Gastrocnemius medialis (tissue), 4 donors: ENCODE results near the gene TLX2. TPM values are rescaled to one million over a fixed set of nuclear protein-coding genes. Genes with fewer than 3 reads are reported as not detected.

Experiments
- ATAC-seq, 2 donors: fragments of 150-250 bp; one replicate each; pipeline ENCODE4 v1.9.1; 2016
- DNase-seq, 2 donors: peaks; one replicate each; pipeline ENCODE4 v3.0.0-alpha.2; 2019
- H3K27ac ChIP-seq, 4 donors: fragments of 200-600 bp; sonication (generic); 1 replicate in 1 of 4; 2 replicates in 3 of 4; pipeline ENCODE4 v1.5.1; 2016 to 2018; ENCODE audit warnings: mild to moderate bottlenecking in 2 of 4, moderate library complexity in 1 of 4
- H3K27me3 ChIP-seq, 3 donors: fragments of 200-600 bp; sonication (generic) in 2 of 3; 1 replicate in 1 of 3; 2 replicates in 2 of 3; pipeline versions ENCODE4 v1.5.1 to v1.6.0; 2016 to 2019; ENCODE audit warnings: mild to moderate bottlenecking in 1 of 3, moderate library complexity in 1 of 3
- H3K36me3 ChIP-seq, 2 donors: fragments of 200-600 bp; sonication (generic) in 1 of 2; one replicate each; pipeline ENCODE4 v1.5.1; 2017 to 2018
- H3K4me1 ChIP-seq, 2 donors: fragments of 200-600 bp; sonication (generic) in 1 of 2; one replicate each; pipeline ENCODE4 v1.5.1; 2016 to 2017; ENCODE audit warnings: mild to moderate bottlenecking in 2 of 2
- H3K4me3 ChIP-seq, 4 donors: fragments of 200-600 bp; sonication (generic) in 3 of 4; 1 replicate in 1 of 4; 2 replicates in 3 of 4; pipeline ENCODE4 v1.5.1; 2016 to 2019; ENCODE audit warnings: mild to moderate bottlenecking in 2 of 4
- H3K9me3 ChIP-seq, 3 donors: fragments of 200-600 bp; sonication (generic) in 2 of 3; 1 replicate in 1 of 3; 2 replicates in 2 of 3; pipeline ENCODE4 v1.5.1; 2016 to 2019
- CTCF ChIP-seq, 5 experiments: fragments of 450-650 bp in 3 of 5; fragments of 200-600 bp in 2 of 5; sonication (generic) in 2 of 5; IDR thresholded peaks in 4 of 5; conservative IDR thresholded peaks in 1 of 5; 1 replicate in 4 of 5; 2 replicates in 1 of 5; pipeline ENCODE4 v1.5.1; 2016 to 2019; ENCODE audit warnings: antibody characterized with exemption in 5 of 5, mild to moderate bottlenecking in 3 of 5, moderate library complexity in 3 of 5
- POLR2A ChIP-seq, 2 donors: fragments of 450-650 bp; IDR thresholded peaks; one replicate each; pipeline ENCODE4 v1.6.1; 2017; ENCODE audit warnings: antibody characterized with exemption in 2 of 2, mild to moderate bottlenecking in 2 of 2, moderate library complexity in 2 of 2
- in situ Hi-C, 4 donors: fragments of 200-750 bp; cut with MboI; loops; one replicate each; pipeline versions ENCODE4 v1.15.0 to v1.8.0; 2017; ENCODE audit warnings: low sequenced_read_pairs in 4 of 4
- intact Hi-C: fragments of 100-400 bp; cut with DNase I; formaldehyde crosslinking; loops from one replicate; pipeline ENCODE4 v1.15.1; 2023; ENCODE audit warnings: low total_unique reads
- total RNA-seq, 4 donors: library from RNA; depleted of rRNA; stranded (reverse); fragments of >200 nt; gene quantifications; one replicate each; pipeline versions ENCODE4 v1.1.0 to v1.2.3, GENCODE V29; 2016

Gene TLX2
- total RNA-seq, 4 donors from 2014 or later = not detected

GRCh38 chr2:74472945-74473258 lies 41.3 kb upstream of the TLX2 start:
- intact Hi-C loops = loop anchor here (1.0 kb wide), 2 partner anchors 9 to 19 kb away; partner anchors contain the start of gene CCDC142
- H3K27me3 ChIP-seq = no peaks in the 10 kb centered on the region

GRCh38 chr2:74474481-74474880 lies 39.8 kb upstream of the TLX2 start:
- DNase-seq = no peak
- H3K4me3 ChIP-seq = no peak overlapping the region

More at GRCh38 chr2:74472945-74473258, 41.3 kb upstream of the TLX2 start:
- Histone ChIP-seq H3K4me1 (peaks cover 20 to 25% of the 10 kb centered on the region in 2 donors), H3K9me3 (no peaks in the 10 kb centered on the region), H3K4me3 (peak overlapping the region; percentile 67 to 88 (median 79)), H3K27ac (peak overlapping the region; percentile 79 to 90 (median 87)), H3K36me3 (peaks cover 0 to 25% of the 10 kb centered on the region in 2 donors)
- TF ChIP-seq CTCF (IDR thresholded peaks at IDR 0.05 in 4 of 5, conservative IDR thresholded peaks at IDR 0.05 in 1 of 5) (no peak), POLR2A (IDR thresholded peaks at IDR 0.05) (no peak)
- ATAC-seq (peak in 1 of 2 donors; percentile 15), DNase-seq (no peak)
- in situ Hi-C loops = loop anchor here in 1 of 4 donors (25.0 kb wide), 1 partner anchor 364 kb away; the partner anchor contains the start of gene HK2

GRCh38 chr2:74474899-74475298 lies 39.4 kb upstream of the TLX2 start:
- Histone ChIP-seq H3K4me3 (no peak overlapping the region), H3K36me3 (peaks cover 0 to 36% of the 10 kb centered on the region in 2 donors), H3K27ac (no peak overlapping the region), H3K4me1 (peaks cover 20 to 25% of the 10 kb centered on the region in 2 donors), H3K27me3 (no peaks in the 10 kb centered on the region), H3K9me3 (no peaks in the 10 kb centered on the region)
- in situ Hi-C loops = loop anchor here in 1 of 4 donors (25.0 kb wide), 1 partner anchor 362 kb away; the partner anchor contains the start of gene HK2
- DNase-seq (no peak), ATAC-seq (no peak)
- TF ChIP-seq CTCF (IDR thresholded peaks at IDR 0.05 in 4 of 5, conservative IDR thresholded peaks at IDR 0.05 in 1 of 5) (no peak), POLR2A (IDR thresholded peaks at IDR 0.05) (no peak)
- intact Hi-C loops = no loop called here

More at GRCh38 chr2:74474481-74474880, 39.8 kb upstream of the TLX2 start:
- H3K27ac ChIP-seq = no peak overlapping the region
- no peak for ATAC-seq
- peaks cover 20 to 25% of the 10 kb centered on the region in 2 donors for H3K4me1 ChIP-seq
- H3K9me3 ChIP-seq = no peaks in the 10 kb centered on the region
- TF ChIP-seq POLR2A (IDR thresholded peaks at IDR 0.05) (no peak), CTCF (IDR thresholded peaks at IDR 0.05 in 4 of 5, conservative IDR thresholded peaks at IDR 0.05 in 1 of 5) (no peak)
- H3K36me3 ChIP-seq = peaks cover 0 to 32% of the 10 kb centered on the region in 2 donors
- in situ Hi-C loops = loop anchor here in 1 of 4 donors (25.0 kb wide), 1 partner anchor 363 kb away; the partner anchor contains the start of gene HK2
- intact Hi-C loops = no loop called here
- no peaks in the 10 kb centered on the region for H3K27me3 ChIP-seq

GRCh38 chr2:74481431-74481830 lies 32.8 kb upstream of the TLX2 start:
- Histone ChIP-seq H3K36me3 (peaks cover 0 to 40% of the 10 kb centered on the region in 2 donors), H3K4me3 (peak overlapping the region; percentile 82 to 97 (median 87)), H3K27ac (peak overlapping the region; percentile 83 to 94 (median 88)), H3K9me3 (no peaks in the 10 kb centered on the region), H3K27me3 (no peaks in the 10 kb centered on the region), H3K4me1 (peaks cover 24 to 25% of the 10 kb centered on the region in 2 donors)
- intact Hi-C loops = no loop called here
- no peak for DNase-seq
- no peak for ATAC-seq
- in situ Hi-C loops = loop anchor here in 2 of 4 donors (5.0 to 10.0 kb wide), 2 partner anchors 51 to 103 kb away; no protein-coding TSS in a partner anchor
- no peak for TF ChIP-seq POLR2A (IDR thresholded peaks at IDR 0.05)
- no peak for TF ChIP-seq CTCF (IDR thresholded peaks at IDR 0.05 in 4 of 5, conservative IDR thresholded peaks at IDR 0.05 in 1 of 5)
